H9 (cell line): ENCODE measurements around the gene PROSER3. TPM values are rescaled to one million over a fixed set of nuclear protein-coding genes. Genes with fewer than 3 reads are reported as not detected.
"Not testable (repeated sequence)": the region's sequence is repeated elsewhere in the genome, so short reads cannot be mapped to it uniquely, and the experiment has no call there.

Experiments
- DNase-seq: peaks from one replicate; pipeline ENCODE4 v3.0.0-alpha.2; 2017
- H2AFZ ChIP-seq: one replicate; pipeline ENCODE4 v1.6.1; 2013; ENCODE audit warnings: mild to moderate bottlenecking, low read length, control low read depth, moderate library complexity
- H2AK5ac ChIP-seq: 2 replicates; pipeline ENCODE4 v1.6.1; 2013; ENCODE audit warnings: low read length, control low read depth, mixed read lengths; ENCODE audit not compliant: insufficient read length
- H2BK120ac ChIP-seq: one replicate; pipeline ENCODE4 v1.6.1; 2013; ENCODE audit warnings: low read depth, mild to moderate bottlenecking, low read length, control low read depth, inconsistent platforms; ENCODE audit not compliant: poor library complexity, severe bottlenecking
- H2BK12ac ChIP-seq: 2 replicates; pipeline ENCODE4 v1.6.1; 2013; ENCODE audit warnings: low read length, control low read depth, mixed read lengths, low read depth; ENCODE audit not compliant: insufficient read length
- H2BK15ac ChIP-seq: 2 replicates; pipeline ENCODE4 v1.6.1; 2013; ENCODE audit warnings: low read depth, low read length, control low read depth
- H2BK20ac ChIP-seq: one replicate; pipeline ENCODE4 v1.6.1; 2013; ENCODE audit warnings: low read depth, mild to moderate bottlenecking, low read length, control low read depth, inconsistent platforms; ENCODE audit not compliant: poor library complexity, severe bottlenecking
- H2BK5ac ChIP-seq: 2 replicates; pipeline ENCODE4 v1.6.1; 2013; ENCODE audit warnings: low read length, control low read depth, mixed read lengths; ENCODE audit not compliant: insufficient read length
- H3K14ac ChIP-seq: 2 replicates; pipeline ENCODE4 v1.6.1; 2013; ENCODE audit warnings: low read length, control low read depth; ENCODE audit not compliant: insufficient read depth
- H3K18ac ChIP-seq: 2 replicates; pipeline ENCODE4 v1.6.1; 2013; ENCODE audit warnings: low read depth, mild to moderate bottlenecking, mixed read lengths, low read length, control low read depth; ENCODE audit not compliant: insufficient read length
- H3K23ac ChIP-seq: 2 replicates; pipeline ENCODE4 v1.6.1; 2013; ENCODE audit warnings: low read length, control low read depth, mixed read lengths, low read depth; ENCODE audit not compliant: insufficient read length
- H3K23me2 ChIP-seq: 2 replicates; pipeline ENCODE4 v1.6.1; 2013; ENCODE audit warnings: low read depth, mild to moderate bottlenecking, mixed read lengths, low read length, control low read depth; ENCODE audit not compliant: insufficient read length, poor library complexity, severe bottlenecking
- H3K27ac ChIP-seq: 2 replicates; pipeline ENCODE4 v1.5.1; 2013; ENCODE audit warnings: low read length, control low read depth, mixed read lengths, low read depth; ENCODE audit not compliant: insufficient read length
- H3K27me3 ChIP-seq: 2 replicates; pipeline ENCODE4 v1.6.1; 2013; ENCODE audit warnings: low read length, control low read depth, inconsistent platforms; ENCODE audit not compliant: insufficient read depth
- H3K4ac ChIP-seq: 2 replicates; pipeline ENCODE4 v1.6.1; 2013; ENCODE audit warnings: low read depth, mild to moderate bottlenecking, control low read depth, inconsistent platforms, low read length, moderate library complexity
- H3K4me1 ChIP-seq: 2 replicates; pipeline ENCODE4 v1.6.1; 2013; ENCODE audit warnings: low read length, control low read depth, inconsistent platforms; ENCODE audit not compliant: insufficient read depth
- H3K4me2 ChIP-seq: 2 replicates; pipeline ENCODE4 v1.6.1; 2013; ENCODE audit warnings: low read length, control low read depth, mixed read lengths; ENCODE audit not compliant: insufficient read length, insufficient read depth
- H3K56ac ChIP-seq: 2 replicates; pipeline ENCODE4 v1.6.1; 2013; ENCODE audit warnings: low read depth, mild to moderate bottlenecking, mixed read lengths, low read length, control low read depth; ENCODE audit not compliant: insufficient read length
- H3K79me1 ChIP-seq: 2 replicates; pipeline ENCODE4 v1.6.1; 2013; ENCODE audit warnings: low read depth, mild to moderate bottlenecking, moderate library complexity, low read length, control low read depth, inconsistent platforms; ENCODE audit not compliant: insufficient read depth, poor library complexity, severe bottlenecking
- H3K79me2 ChIP-seq: 2 replicates; pipeline ENCODE4 v1.6.1; 2013; ENCODE audit warnings: low read length, control low read depth, inconsistent platforms; ENCODE audit not compliant: insufficient read depth
- H3K9ac ChIP-seq: 2 replicates; pipeline ENCODE4 v1.6.1; 2013; ENCODE audit warnings: low read length, control low read depth, mixed read lengths; ENCODE audit not compliant: insufficient read length; ENCODE audit errors: extremely low read depth
- H3K9me3 ChIP-seq: one replicate; pipeline ENCODE4 v1.6.1; 2013; ENCODE audit warnings: low read depth, low read length, inconsistent platforms; ENCODE audit not compliant: control insufficient read depth
- H3T11ph ChIP-seq: one replicate; pipeline ENCODE4 v1.6.1; 2013; ENCODE audit warnings: mild to moderate bottlenecking, low read length, control low read depth, inconsistent platforms
- H4K20me1 ChIP-seq: one replicate; pipeline ENCODE4 v1.6.1; 2013; ENCODE audit not compliant: control insufficient read depth, insufficient read length, insufficient read depth
- H4K5ac ChIP-seq: 2 replicates; pipeline ENCODE4 v1.6.1; 2013; ENCODE audit warnings: low read depth, mild to moderate bottlenecking, mixed read lengths, low read length, control low read depth; ENCODE audit not compliant: insufficient read length
- H4K8ac ChIP-seq: replicated peaks from 2 replicates; pipeline ENCODE4 v1.6.1; 2013; ENCODE audit warnings: low read length, control low read depth, mixed read lengths, low read depth; ENCODE audit not compliant: insufficient read length
- H4K91ac ChIP-seq: 2 replicates; pipeline ENCODE4 v1.6.1; 2013; ENCODE audit warnings: low read depth, mild to moderate bottlenecking, moderate library complexity, mixed read lengths, low read length, control low read depth; ENCODE audit not compliant: insufficient read length
- H3K27ac Mint-ChIP-seq, 3 experiments: 2 replicates in 2 of 3; 3 replicates in 1 of 3; pipeline ENCODE4 v1.8.0; 2020 to 2021; ENCODE audit warnings: mixed read lengths in 3 of 3, mild to moderate bottlenecking in 1 of 3, moderate library complexity in 1 of 3
- H3K27me3 Mint-ChIP-seq: 2 replicates; pipeline ENCODE4 v1.8.0; 2021; ENCODE audit warnings: low read depth, mild to moderate bottlenecking, moderate library complexity, mixed read lengths
- H3K36me3 Mint-ChIP-seq, 3 experiments: 2 replicates in 2 of 3; 3 replicates in 1 of 3; pipeline ENCODE4 v1.8.0; 2020 to 2021; ENCODE audit warnings: low read depth in 3 of 3, mixed read lengths in 3 of 3; ENCODE audit not compliant: insufficient read depth in 1 of 3
- H3K4me1 Mint-ChIP-seq, 2 experiments: 2 replicates each; pipeline ENCODE4 v1.8.0; 2020; ENCODE audit warnings: mixed read lengths in 2 of 2
- H3K4me3 Mint-ChIP-seq, 2 experiments: 2 replicates in 1 of 2; 3 replicates in 1 of 2; pipeline ENCODE4 v1.8.0; 2020 to 2021; ENCODE audit warnings: mild to moderate bottlenecking in 2 of 2, mixed read lengths in 2 of 2, moderate library complexity in 1 of 2
- H3K9me3 Mint-ChIP-seq, 2 experiments: 2 replicates in 1 of 2; 3 replicates in 1 of 2; pipeline ENCODE4 v1.8.0; 2020; ENCODE audit warnings: mild to moderate bottlenecking in 2 of 2, mixed read lengths in 2 of 2, moderate library complexity in 1 of 2
- CTCF ChIP-seq: fragments of 200-600 bp; sonication (generic); conservative IDR thresholded peaks from 3 replicates; pipeline ENCODE4 v1.8.0; 2021; ENCODE audit warnings: antibody characterized with exemption, mild to moderate bottlenecking
- WGBS: extraction: QIAGEN DNeasy Blood & Tissue Kit; methylation state at CpG from one replicate; pipeline ENCODE4 v1.1.7; 2013; ENCODE audit warnings: missing lambda C conversion rate, low lambda C conversion rate, mixed read lengths; ENCODE audit not compliant: insufficient read length; ENCODE audit errors: extremely low coverage; 5-methylcytosine and 5-hydroxymethylcytosine counted together
- total RNA-seq: library from RNA; stranded (reverse); gene quantifications from 2 replicates; pipeline ENCODE4 v1.2.1, GENCODE V29; 2021

PROSER3 gene
- total RNA-seq, 1 experiment from 2014 or later = 29.1 TPM

GRCh38 chr19:35768082-35768421 is 10.1 kb downstream of the PROSER3 start:
- H3K14ac ChIP-seq = no peak overlapping the region
- Mint-ChIP-seq H3K36me3 (peaks cover 4 to 29% (median 28%) of the 10 kb centered on the region in 3 experiments), H3K4me1 (peaks cover 7 to 8% of the 10 kb centered on the region in 2 experiments), H3K27ac (no peak overlapping the region), H3K27me3 (peaks cover 17% of the 10 kb centered on the region), H3K9me3 (no peaks in the 10 kb centered on the region), H3K4me3 (no peak overlapping the region)
- no peak overlapping the region for H2BK20ac ChIP-seq
- no peak overlapping the region for H3K9ac ChIP-seq
- H2BK12ac ChIP-seq = no peak overlapping the region
- H4K5ac ChIP-seq = no peak overlapping the region
- no peak overlapping the region for H4K8ac ChIP-seq
- no peak overlapping the region for H3K4me2 ChIP-seq
- no peak overlapping the region for H3T11ph ChIP-seq
- H2BK5ac ChIP-seq = no peak overlapping the region
- no peaks in the 10 kb centered on the region for H4K20me1 ChIP-seq
- H3K56ac ChIP-seq = no peak overlapping the region
- no peak for DNase-seq
- no peaks in the 10 kb centered on the region for H3K79me2 ChIP-seq
- no peaks in the 10 kb centered on the region for H3K23me2 ChIP-seq
- no CpG with 5 or more reads among the region's 15 CpGs for WGBS
- H2BK120ac ChIP-seq = no peak overlapping the region
- H3K27ac ChIP-seq = no peak overlapping the region
- no peak for TF ChIP-seq CTCF
- H3K27me3 ChIP-seq = no peaks in the 10 kb centered on the region
- no peak overlapping the region for H2AK5ac ChIP-seq
- no peaks in the 10 kb centered on the region for H3K9me3 ChIP-seq
- no peak overlapping the region for H2AFZ ChIP-seq
- no peaks in the 10 kb centered on the region for H3K4me1 ChIP-seq
- no peak overlapping the region for H4K91ac ChIP-seq
- no peaks in the 10 kb centered on the region for H3K79me1 ChIP-seq
- no peak overlapping the region for H2BK15ac ChIP-seq
- no peak overlapping the region for H3K18ac ChIP-seq
- no peak overlapping the region for H3K23ac ChIP-seq
- H3K4ac ChIP-seq = no peak overlapping the region

GRCh38 chr19:35772362-35772761 is 14.4 kb downstream of the PROSER3 start:
- not testable (repeated sequence) for H2BK15ac ChIP-seq, H3K9me3 Mint-ChIP-seq, H3K56ac ChIP-seq, H3K18ac ChIP-seq, H3K14ac ChIP-seq, H2BK120ac ChIP-seq, H4K8ac ChIP-seq, DNase-seq, H3K23me2 ChIP-seq, H3K4me3 Mint-ChIP-seq, H2AFZ ChIP-seq, H4K20me1 ChIP-seq, H2AK5ac ChIP-seq, H3K79me1 ChIP-seq, H3K9ac ChIP-seq, H3K27ac ChIP-seq, H4K5ac ChIP-seq, H3K27me3 ChIP-seq, H3K4ac ChIP-seq, H3K23ac ChIP-seq, H2BK5ac ChIP-seq, H3K9me3 ChIP-seq, H3K27ac Mint-ChIP-seq, H3K4me2 ChIP-seq, H4K91ac ChIP-seq, H3T11ph ChIP-seq, H2BK20ac ChIP-seq, H3K4me1 ChIP-seq, H2BK12ac ChIP-seq, H3K79me2 ChIP-seq
- WGBS = no CpG with 5 or more reads among the region's 5 CpGs
- H3K4me1 Mint-ChIP-seq = peaks cover 27 to 30% of the 10 kb centered on the region in 2 experiments
- peaks cover 4 to 17% (median 9%) of the 10 kb centered on the region in 3 experiments for H3K36me3 Mint-ChIP-seq
- H3K27me3 Mint-ChIP-seq = peaks cover 40% of the 10 kb centered on the region
